ENCODE data around the gene DUSP9. TPM values are rescaled to one million over a fixed set of nuclear protein-coding genes. Genes with fewer than 3 reads are reported as not detected.

Gene DUSP9
- total and polyA plus RNA-seq, 10 of the 15 experiments (the other 5 are each of a cell fraction or from before 2014, with no cell fraction given), result 0.10 TPM; not detected in 9

DNA sequence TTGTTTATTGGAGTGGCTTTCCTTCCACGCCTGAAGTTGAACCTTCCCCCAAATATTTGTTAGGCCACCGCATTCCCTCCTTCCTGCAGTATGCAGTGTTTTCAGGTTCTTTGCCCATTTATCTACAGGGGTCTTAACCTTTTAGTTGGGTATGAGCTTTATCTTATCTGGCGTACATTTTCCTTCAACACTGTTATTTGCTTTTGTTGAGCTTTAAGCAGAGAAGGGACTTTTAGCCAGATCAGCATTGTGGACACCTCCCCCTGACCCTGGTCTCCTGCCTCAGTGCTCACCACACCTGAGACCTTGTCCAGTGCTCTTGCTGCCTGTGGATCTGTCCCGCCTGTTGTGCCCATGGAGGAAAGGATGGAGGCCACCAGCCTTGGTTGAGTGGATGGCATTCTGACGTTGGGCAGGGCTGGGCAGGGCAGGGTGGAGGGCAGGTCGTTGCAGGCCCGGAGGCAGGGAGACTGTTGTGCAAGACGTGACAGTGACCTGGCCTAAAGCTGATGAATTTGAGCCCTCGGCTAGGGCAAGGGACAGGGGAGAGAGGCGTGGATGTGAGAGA lies 998 bp upstream of the DUSP9 start (continued):
- TF ChIP-seq, protein P1, sequence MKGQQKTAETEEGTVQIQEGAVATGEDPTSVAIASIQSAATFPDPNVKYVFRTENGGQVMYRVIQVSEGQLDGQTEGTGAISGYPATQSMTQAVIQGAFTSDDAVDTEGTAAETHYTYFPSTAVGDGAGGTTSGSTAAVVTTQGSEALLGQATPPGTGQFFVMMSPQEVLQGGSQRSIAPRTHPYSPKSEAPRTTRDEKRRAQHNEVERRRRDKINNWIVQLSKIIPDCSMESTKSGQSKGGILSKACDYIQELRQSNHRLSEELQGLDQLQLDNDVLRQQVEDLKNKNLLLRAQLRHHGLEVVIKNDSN (IDR thresholded peaks at IDR 0.05; ENCODE audit: borderline replicate concordance, extremely low read length, insufficient read depth, low read depth, low read length), result no peak

GRCh38 chrX:153647461-153648357 lies 706 bp downstream of the DUSP9 start:
- peaks cover 0 to 2% of the 10 kb centered on the region in 2 experiments; a peak in 2 of 4 replicates for H3K27me3 ChIP-seq (replicated peaks in 1 of 2; ENCODE audit: control insufficient read depth in 2 of 2, insufficient read depth in 2 of 2, low read length in 1 of 2)
- no peak overlapping the region for H2AFZ ChIP-seq (ENCODE audit: control insufficient read depth, low read depth, low read length)
- in situ Hi-C loops (cut with MboI), result no loop called here
- POLR2A ChIA-PET, result no interaction called here
- no peak for ATAC-seq
- SMC1A ChIA-PET (ENCODE audit: uncharacterized antibody, unreplicated experiment), result no interaction called here
- no peak overlapping the region for H3K4me2 ChIP-seq (ENCODE audit: control insufficient read depth, insufficient read depth)
- H3K4me1 ChIP-seq (ENCODE audit: control insufficient read depth, insufficient read depth, low read length), result no peaks in the 10 kb centered on the region
- no peaks in the 10 kb centered on the region for H4K20me1 ChIP-seq (ENCODE audit: control insufficient read depth, insufficient read depth)
- H3K27ac ChIP-seq (ENCODE audit: control insufficient read depth, insufficient read depth), result no peak overlapping the region
- no peaks in the 10 kb centered on the region; the same call in 2 of the 3 replicates for H3K9me3 ChIP-seq (replicated peaks; ENCODE audit: control insufficient read depth, insufficient read depth, low read length)
- RAD21 ChIA-PET (ENCODE audit: unreplicated experiment), result no interaction called here
- CTCF ChIA-PET, result interaction anchor here (1.3 to 2.1 kb wide), 3 partner anchors 16 to 38 kb away, joined by 3 to 7 read pairs (median 3); no protein-coding TSS in a partner anchor
- no peaks in the 10 kb centered on the region for H3K36me3 ChIP-seq (ENCODE audit: control insufficient read depth in 2 of 2, insufficient read depth in 2 of 2, low read length in 1 of 2)
- BruUV-seq (replicated peaks), result no TSS peak
- WGBS (ENCODE audit: insufficient coverage, insufficient replicate concordance, low lambda C conversion rate, missing lambda C conversion rate), result 42% methylated on average over 70 of the region's 85 CpGs
- no peak overlapping the region for H3K9ac ChIP-seq (ENCODE audit: control insufficient read depth, insufficient read depth, low read length)
- H3K79me2 ChIP-seq (ENCODE audit: control insufficient read depth, insufficient read depth, low read length), result no peaks in the 10 kb centered on the region
- FAIRE-seq, result no peak
- intact Hi-C loops (cut with micrococcal nuclease; ENCODE audit: unreplicated experiment), result loop anchor here (2.0 kb wide), 1 partner anchor 93 kb away; no protein-coding TSS in a partner anchor
- DNase-seq (ENCODE audit: low read depth, low spot score), result no peak
- no peak overlapping the region for H3K4me3 ChIP-seq
- TF ChIP-seq, protein P2, sequence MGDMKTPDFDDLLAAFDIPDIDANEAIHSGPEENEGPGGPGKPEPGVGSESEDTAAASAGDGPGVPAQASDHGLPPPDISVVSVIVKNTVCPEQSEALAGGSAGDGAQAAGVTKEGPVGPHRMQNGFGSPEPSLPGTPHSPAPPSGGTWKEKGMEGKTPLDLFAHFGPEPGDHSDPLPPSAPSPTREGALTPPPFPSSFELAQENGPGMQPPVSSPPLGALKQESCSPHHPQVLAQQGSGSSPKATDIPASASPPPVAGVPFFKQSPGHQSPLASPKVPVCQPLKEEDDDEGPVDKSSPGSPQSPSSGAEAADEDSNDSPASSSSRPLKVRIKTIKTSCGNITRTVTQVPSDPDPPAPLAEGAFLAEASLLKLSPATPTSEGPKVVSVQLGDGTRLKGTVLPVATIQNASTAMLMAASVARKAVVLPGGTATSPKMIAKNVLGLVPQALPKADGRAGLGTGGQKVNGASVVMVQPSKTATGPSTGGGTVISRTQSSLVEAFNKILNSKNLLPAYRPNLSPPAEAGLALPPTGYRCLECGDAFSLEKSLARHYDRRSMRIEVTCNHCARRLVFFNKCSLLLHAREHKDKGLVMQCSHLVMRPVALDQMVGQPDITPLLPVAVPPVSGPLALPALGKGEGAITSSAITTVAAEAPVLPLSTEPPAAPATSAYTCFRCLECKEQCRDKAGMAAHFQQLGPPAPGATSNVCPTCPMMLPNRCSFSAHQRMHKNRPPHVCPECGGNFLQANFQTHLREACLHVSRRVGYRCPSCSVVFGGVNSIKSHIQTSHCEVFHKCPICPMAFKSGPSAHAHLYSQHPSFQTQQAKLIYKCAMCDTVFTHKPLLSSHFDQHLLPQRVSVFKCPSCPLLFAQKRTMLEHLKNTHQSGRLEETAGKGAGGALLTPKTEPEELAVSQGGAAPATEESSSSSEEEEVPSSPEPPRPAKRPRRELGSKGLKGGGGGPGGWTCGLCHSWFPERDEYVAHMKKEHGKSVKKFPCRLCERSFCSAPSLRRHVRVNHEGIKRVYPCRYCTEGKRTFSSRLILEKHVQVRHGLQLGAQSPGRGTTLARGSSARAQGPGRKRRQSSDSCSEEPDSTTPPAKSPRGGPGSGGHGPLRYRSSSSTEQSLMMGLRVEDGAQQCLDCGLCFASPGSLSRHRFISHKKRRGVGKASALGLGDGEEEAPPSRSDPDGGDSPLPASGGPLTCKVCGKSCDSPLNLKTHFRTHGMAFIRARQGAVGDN (IDR thresholded peaks at IDR 0.05), result no peak
- TF ChIP-seq HDAC2 (IDR thresholded peaks at IDR 0.05) (no peak), RAD51 (IDR thresholded peaks at IDR 0.05) (no peak), NBN (IDR thresholded peaks at IDR 0.05) (no peak), SUZ12 (IDR thresholded peaks at IDR 0.05; ENCODE audit: unreplicated experiment) (no peak), RUNX3 (IDR thresholded peaks at IDR 0.05; ENCODE audit: low read length) (no peak)
- TF ChIP-seq, protein P3, sequence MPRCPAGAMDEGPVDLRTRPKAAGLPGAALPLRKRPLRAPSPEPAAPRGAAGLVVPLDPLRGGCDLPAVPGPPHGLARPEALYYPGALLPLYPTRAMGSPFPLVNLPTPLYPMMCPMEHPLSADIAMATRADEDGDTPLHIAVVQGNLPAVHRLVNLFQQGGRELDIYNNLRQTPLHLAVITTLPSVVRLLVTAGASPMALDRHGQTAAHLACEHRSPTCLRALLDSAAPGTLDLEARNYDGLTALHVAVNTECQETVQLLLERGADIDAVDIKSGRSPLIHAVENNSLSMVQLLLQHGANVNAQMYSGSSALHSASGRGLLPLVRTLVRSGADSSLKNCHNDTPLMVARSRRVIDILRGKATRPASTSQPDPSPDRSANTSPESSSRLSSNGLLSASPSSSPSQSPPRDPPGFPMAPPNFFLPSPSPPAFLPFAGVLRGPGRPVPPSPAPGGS (IDR thresholded peaks at IDR 0.05; ENCODE audit: borderline replicate concordance, insufficient read depth, low read depth, low read length, poor library complexity, severe bottlenecking), result no peak
- TF ChIP-seq, protein P4, sequence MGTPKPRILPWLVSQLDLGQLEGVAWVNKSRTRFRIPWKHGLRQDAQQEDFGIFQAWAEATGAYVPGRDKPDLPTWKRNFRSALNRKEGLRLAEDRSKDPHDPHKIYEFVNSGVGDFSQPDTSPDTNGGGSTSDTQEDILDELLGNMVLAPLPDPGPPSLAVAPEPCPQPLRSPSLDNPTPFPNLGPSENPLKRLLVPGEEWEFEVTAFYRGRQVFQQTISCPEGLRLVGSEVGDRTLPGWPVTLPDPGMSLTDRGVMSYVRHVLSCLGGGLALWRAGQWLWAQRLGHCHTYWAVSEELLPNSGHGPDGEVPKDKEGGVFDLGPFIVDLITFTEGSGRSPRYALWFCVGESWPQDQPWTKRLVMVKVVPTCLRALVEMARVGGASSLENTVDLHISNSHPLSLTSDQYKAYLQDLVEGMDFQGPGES (IDR thresholded peaks at IDR 0.05), result no peak
- TF ChIP-seq, protein P5, sequence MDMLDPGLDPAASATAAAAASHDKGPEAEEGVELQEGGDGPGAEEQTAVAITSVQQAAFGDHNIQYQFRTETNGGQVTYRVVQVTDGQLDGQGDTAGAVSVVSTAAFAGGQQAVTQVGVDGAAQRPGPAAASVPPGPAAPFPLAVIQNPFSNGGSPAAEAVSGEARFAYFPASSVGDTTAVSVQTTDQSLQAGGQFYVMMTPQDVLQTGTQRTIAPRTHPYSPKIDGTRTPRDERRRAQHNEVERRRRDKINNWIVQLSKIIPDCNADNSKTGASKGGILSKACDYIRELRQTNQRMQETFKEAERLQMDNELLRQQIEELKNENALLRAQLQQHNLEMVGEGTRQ (IDR thresholded peaks at IDR 0.05; ENCODE audit: borderline replicate concordance, low read depth, low read length), result no peak

Data from GM12878 (cell line).